Measurements from ENCODE around the gene DPP3.

Gene DPP3

DNA sequence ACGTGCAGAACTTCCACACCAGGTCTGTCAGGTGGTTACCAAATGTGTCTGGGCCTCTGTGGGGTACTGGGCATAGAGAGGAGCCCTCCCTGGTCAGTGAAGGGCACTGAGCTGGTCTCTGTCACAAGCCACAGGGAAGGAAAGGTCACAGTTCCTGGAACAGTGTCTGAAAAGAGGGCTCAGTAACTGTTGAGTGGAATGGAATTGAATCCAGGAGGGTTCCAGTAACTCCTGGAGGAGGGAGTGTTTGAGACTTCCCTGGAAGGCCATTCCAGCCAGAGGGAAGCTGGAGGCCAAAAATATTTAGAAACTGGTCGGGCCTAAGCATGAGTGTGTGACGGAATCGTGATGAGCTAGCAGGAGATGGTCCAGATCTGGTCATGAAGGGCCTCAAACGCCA is 74.4 kb downstream of the DPP3 start:
- no peak overlapping the region for H3K9ac ChIP-seq
- TF ChIP-seq, protein P1, sequence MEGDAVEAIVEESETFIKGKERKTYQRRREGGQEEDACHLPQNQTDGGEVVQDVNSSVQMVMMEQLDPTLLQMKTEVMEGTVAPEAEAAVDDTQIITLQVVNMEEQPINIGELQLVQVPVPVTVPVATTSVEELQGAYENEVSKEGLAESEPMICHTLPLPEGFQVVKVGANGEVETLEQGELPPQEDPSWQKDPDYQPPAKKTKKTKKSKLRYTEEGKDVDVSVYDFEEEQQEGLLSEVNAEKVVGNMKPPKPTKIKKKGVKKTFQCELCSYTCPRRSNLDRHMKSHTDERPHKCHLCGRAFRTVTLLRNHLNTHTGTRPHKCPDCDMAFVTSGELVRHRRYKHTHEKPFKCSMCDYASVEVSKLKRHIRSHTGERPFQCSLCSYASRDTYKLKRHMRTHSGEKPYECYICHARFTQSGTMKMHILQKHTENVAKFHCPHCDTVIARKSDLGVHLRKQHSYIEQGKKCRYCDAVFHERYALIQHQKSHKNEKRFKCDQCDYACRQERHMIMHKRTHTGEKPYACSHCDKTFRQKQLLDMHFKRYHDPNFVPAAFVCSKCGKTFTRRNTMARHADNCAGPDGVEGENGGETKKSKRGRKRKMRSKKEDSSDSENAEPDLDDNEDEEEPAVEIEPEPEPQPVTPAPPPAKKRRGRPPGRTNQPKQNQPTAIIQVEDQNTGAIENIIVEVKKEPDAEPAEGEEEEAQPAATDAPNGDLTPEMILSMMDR (conservative IDR thresholded peaks at IDR 0.05; ENCODE audit: low read depth, low read length): no peak

GRCh38 chr11:66555416-66555815 is 75.2 kb downstream of the DPP3 start:
- H3K27ac ChIP-seq: no peak overlapping the region
- no peaks in the 10 kb centered on the region for H4K20me1 ChIP-seq (ENCODE audit: insufficient read depth)

More for the DNA sequence above, 74.4 kb downstream of the DPP3 start:
- Histone ChIP-seq H4K20me1 (ENCODE audit: insufficient read depth) (no peaks in the 10 kb centered on the region), H3K27me3 (ENCODE audit: insufficient read depth, low read depth) (peaks cover 9% of the 10 kb centered on the region), H3K27ac (no peak overlapping the region), H3K4me3 (IDR thresholded peaks at IDR 0.05; ENCODE audit: insufficient read depth, low read depth, low read length) (no peak overlapping the region), H3K36me3 (ENCODE audit: insufficient read depth) (no peaks in the 10 kb centered on the region), H2AFZ (ENCODE audit: low read depth) (no peak overlapping the region), H3K79me2 (ENCODE audit: insufficient read depth, low read depth) (no peaks in the 10 kb centered on the region), H3K4me1 (ENCODE audit: low read depth, poor library complexity, severe bottlenecking) (no peaks in the 10 kb centered on the region), H3K4me2 (no peak overlapping the region)

GRCh38 chr11:66556086-66556485 is 75.9 kb downstream of the DPP3 start:
- Histone ChIP-seq H3K79me2 (ENCODE audit: insufficient read depth, low read depth) (no peaks in the 10 kb centered on the region), H2AFZ (ENCODE audit: low read depth) (no peak overlapping the region), H3K4me1 (ENCODE audit: low read depth, poor library complexity, severe bottlenecking) (no peaks in the 10 kb centered on the region), H3K9ac (no peak overlapping the region), H3K27me3 (ENCODE audit: insufficient read depth, low read depth) (peaks cover 5% of the 10 kb centered on the region; the same call in 1 of the 2 replicates), H3K36me3 (ENCODE audit: insufficient read depth) (no peaks in the 10 kb centered on the region), H3K4me3 (IDR thresholded peaks at IDR 0.05; ENCODE audit: insufficient read depth, low read depth, low read length) (no peak overlapping the region), H4K20me1 (ENCODE audit: insufficient read depth) (no peaks in the 10 kb centered on the region), H3K4me2 (no peak overlapping the region), H3K27ac (no peak overlapping the region)
- TF ChIP-seq, protein P1 (conservative IDR thresholded peaks at IDR 0.05; ENCODE audit: low read depth, low read length): no peak

More at GRCh38 chr11:66555416-66555815, 75.2 kb downstream of the DPP3 start:
- Histone ChIP-seq H3K36me3 (ENCODE audit: insufficient read depth) (no peaks in the 10 kb centered on the region), H3K9ac (no peak overlapping the region), H3K27me3 (ENCODE audit: insufficient read depth, low read depth) (peaks cover 5% of the 10 kb centered on the region; the same call in 1 of the 2 replicates), H3K4me1 (ENCODE audit: low read depth, poor library complexity, severe bottlenecking) (no peaks in the 10 kb centered on the region), H2AFZ (ENCODE audit: low read depth) (no peak overlapping the region), H3K79me2 (ENCODE audit: insufficient read depth, low read depth) (no peaks in the 10 kb centered on the region), H3K4me2 (no peak overlapping the region), H3K4me3 (IDR thresholded peaks at IDR 0.05; ENCODE audit: insufficient read depth, low read depth, low read length) (no peak overlapping the region)
- TF ChIP-seq, protein P1 (conservative IDR thresholded peaks at IDR 0.05; ENCODE audit: low read depth, low read length): no peak

DNA sequence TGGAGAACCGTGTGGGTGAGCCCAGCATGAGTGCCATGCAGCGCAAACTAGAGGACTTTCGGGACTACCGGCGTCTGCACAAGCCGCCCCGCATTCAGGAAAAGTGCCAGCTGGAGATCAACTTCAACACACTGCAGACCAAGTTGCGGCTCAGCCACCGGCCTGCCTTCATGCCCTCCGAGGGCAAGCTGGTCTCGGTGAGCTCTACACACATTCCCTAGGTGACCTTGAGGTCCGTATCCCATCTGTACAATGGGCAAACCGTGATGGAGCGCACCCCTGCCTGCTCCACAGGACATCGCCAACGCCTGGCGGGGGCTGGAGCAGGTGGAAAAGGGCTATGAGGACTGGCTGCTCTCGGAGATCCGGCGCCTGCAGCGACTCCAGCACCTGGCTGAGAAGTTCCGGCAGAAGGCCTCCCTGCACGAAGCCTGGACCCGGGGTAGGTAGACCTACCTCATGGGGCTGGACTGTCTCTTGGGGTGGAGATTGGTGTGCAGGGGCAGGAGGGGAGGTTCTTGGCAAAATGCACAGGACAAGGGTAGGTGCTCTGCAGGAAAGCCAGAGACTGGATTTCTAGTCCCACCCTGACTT is 77.6 kb downstream of the DPP3 start:
- Histone ChIP-seq H3K27me3 (ENCODE audit: insufficient read depth, low read depth) (peaks cover 5% of the 10 kb centered on the region; the same call in 1 of the 2 replicates), H3K4me3 (IDR thresholded peaks at IDR 0.05; ENCODE audit: insufficient read depth, low read depth, low read length) (no peak overlapping the region), H3K9ac (no peak overlapping the region), H4K20me1 (ENCODE audit: insufficient read depth) (no peaks in the 10 kb centered on the region), H3K4me2 (no peak overlapping the region), H3K27ac (no peak overlapping the region), H3K79me2 (ENCODE audit: insufficient read depth, low read depth) (no peaks in the 10 kb centered on the region), H2AFZ (ENCODE audit: low read depth) (no peak overlapping the region), H3K4me1 (ENCODE audit: low read depth, poor library complexity, severe bottlenecking) (no peaks in the 10 kb centered on the region), H3K36me3 (ENCODE audit: insufficient read depth) (no peaks in the 10 kb centered on the region)
- TF ChIP-seq, protein P1 (conservative IDR thresholded peaks at IDR 0.05; ENCODE audit: low read depth, low read length): no peak
